SH-SY5Y (cell line): ENCODE measurements around the gene HBB.
"Not testable (repeated sequence)": the region's sequence is repeated elsewhere in the genome, so short reads cannot be mapped to it uniquely, and the experiment has no call there.

Source experiments
- GATA2 ChIP-seq: IDR thresholded peaks from 2 replicates; pipeline ENCODE4 v1.6.1; 2011; ENCODE audit warnings: mild to moderate bottlenecking, low read depth, low read length
- GATA3 ChIP-seq: IDR thresholded peaks from 2 replicates; pipeline ENCODE4 v1.6.1; 2011; ENCODE audit warnings: low read depth, mild to moderate bottlenecking, low read length, moderate library complexity

DNA sequence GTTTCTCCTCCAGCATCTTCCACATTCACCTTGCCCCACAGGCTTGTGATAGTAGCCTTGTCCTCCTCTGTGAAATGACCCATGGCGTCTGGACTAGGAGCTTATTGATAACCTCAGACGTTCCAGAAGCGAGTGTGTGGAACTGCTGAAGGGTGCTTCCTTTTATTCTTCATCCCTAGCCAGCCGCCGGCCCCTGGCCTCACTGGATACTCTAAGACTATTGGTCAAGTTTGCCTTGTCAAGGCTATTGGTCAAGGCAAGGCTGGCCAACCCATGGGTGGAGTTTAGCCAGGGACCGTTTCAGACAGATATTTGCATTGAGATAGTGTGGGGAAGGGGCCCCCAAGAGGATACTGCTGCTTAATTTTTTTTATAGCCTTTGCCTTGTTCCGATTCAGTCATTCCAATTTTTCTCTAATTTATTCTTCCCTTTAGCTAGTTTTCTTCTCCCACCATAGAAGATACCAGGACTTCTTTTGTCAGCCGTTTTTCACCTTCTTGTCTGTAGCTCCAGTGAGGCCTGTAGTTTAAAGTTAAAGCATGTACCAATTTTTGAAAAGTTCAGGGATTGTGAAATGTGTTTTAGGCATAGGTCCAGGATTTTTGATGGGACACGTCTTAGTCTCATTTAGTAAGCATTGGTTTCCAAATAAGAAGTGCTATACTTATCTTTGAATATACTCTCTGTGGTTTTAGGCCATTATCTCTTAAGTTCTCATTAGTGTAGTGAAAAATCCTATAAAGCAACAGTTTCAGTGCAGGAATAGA, 28.0 kb upstream of the HBB start, which contains the start of gene HBG2:
- not testable (repeated sequence) for TF ChIP-seq GATA3, GATA2
